Panc1 (cell line): ENCODE results near the gene FHIT.

Source experiments
- CTCF ChIP-seq: fragments of 450-650 bp; IDR thresholded peaks from 2 replicates; pipeline ENCODE4 v1.5.1; 2017; ENCODE audit warnings: mild to moderate bottlenecking
- POLR2AphosphoS5 ChIP-seq: IDR thresholded peaks from 2 replicates; pipeline ENCODE4 v1.6.1; 2012; ENCODE audit warnings: mild to moderate bottlenecking, low read depth, low read length, moderate library complexity
- REST ChIP-seq, 2 experiments: IDR thresholded peaks; 2 replicates each; pipeline ENCODE4 v1.6.1; 2011 to 2012; ENCODE audit warnings: low read depth in 2 of 2, control low read depth in 1 of 2, low read length in 1 of 2, mild to moderate bottlenecking in 1 of 2, moderate library complexity in 1 of 2; ENCODE audit not compliant: insufficient read depth in 1 of 2
- SIN3A ChIP-seq: IDR thresholded peaks from 2 replicates; pipeline ENCODE4 v1.6.1; 2012; ENCODE audit warnings: low read depth, mild to moderate bottlenecking, low read length, moderate library complexity, borderline replicate concordance; ENCODE audit not compliant: insufficient read depth
- TCF7L2 ChIP-seq: IDR thresholded peaks from 2 replicates; pipeline ENCODE4 v1.6.1; 2011; ENCODE audit warnings: mild to moderate bottlenecking, low read depth, low read length, inconsistent platforms

- TF ChIP-seq CTCF (no peak), POLR2AphosphoS5 (no peak), TCF7L2 (no peak), SIN3A (no peak), REST (IDR thresholded peaks at IDR 0.05; ENCODE audit: insufficient read depth in 1 of 2, low read depth in 2 of 2, low read length in 1 of 2) (no peak)
These were observed 667.0 kb downstream of the FHIT start for GRCh38 chr3:60584250-60584649.
